GM13976 (cell line): Measurements from ENCODE around the gene CLOCK.

Experiments used
- DNase-seq: peaks from one replicate; pipeline ENCODE4 v3.0.0; 2012; ENCODE audit warnings: low spot score
- in situ Hi-C: fragments of 300-500 bp; cut with MboI; formaldehyde crosslinking; loops from one replicate; pipeline ENCODE4 v1.12.0; 2022; ENCODE audit warnings: low sequenced_read_pairs, mixed read lengths, inconsistent platforms; ENCODE audit not compliant: unreplicated experiment
- TF ChIP-seq, protein P1 (sequence below): IDR thresholded peaks from 2 replicates; pipeline ENCODE4 v1.5.1; 2012; ENCODE audit warnings: borderline replicate concordance, mild to moderate bottlenecking; ENCODE audit not compliant: insufficient read depth; ENCODE audit errors: extremely low read depth, missing control alignments, control extremely low read depth

CLOCK gene

DNA sequence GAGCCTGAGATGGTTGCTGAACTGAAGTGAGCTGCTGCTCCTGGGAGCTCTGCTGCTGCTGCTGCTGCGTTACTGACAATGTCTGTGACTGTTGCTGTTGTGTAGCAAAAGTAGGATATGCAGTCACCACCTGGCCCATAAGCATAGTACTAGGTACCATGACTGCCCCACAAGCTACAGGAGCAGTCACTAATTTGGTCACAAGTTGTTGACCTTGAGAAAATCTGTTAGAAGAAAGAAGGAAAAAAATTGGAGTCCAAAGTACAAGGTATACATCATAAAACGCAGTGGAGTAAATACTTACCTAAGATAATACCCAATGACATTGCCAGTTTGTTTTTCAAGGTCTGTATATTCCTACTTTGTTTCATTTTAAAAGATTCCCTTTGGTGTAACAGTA is 108.4 kb downstream of the CLOCK start:
- TF ChIP-seq, protein P1, sequence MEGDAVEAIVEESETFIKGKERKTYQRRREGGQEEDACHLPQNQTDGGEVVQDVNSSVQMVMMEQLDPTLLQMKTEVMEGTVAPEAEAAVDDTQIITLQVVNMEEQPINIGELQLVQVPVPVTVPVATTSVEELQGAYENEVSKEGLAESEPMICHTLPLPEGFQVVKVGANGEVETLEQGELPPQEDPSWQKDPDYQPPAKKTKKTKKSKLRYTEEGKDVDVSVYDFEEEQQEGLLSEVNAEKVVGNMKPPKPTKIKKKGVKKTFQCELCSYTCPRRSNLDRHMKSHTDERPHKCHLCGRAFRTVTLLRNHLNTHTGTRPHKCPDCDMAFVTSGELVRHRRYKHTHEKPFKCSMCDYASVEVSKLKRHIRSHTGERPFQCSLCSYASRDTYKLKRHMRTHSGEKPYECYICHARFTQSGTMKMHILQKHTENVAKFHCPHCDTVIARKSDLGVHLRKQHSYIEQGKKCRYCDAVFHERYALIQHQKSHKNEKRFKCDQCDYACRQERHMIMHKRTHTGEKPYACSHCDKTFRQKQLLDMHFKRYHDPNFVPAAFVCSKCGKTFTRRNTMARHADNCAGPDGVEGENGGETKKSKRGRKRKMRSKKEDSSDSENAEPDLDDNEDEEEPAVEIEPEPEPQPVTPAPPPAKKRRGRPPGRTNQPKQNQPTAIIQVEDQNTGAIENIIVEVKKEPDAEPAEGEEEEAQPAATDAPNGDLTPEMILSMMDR: no peak
- no peak for DNase-seq
- in situ Hi-C loops: no loop called here

DNA sequence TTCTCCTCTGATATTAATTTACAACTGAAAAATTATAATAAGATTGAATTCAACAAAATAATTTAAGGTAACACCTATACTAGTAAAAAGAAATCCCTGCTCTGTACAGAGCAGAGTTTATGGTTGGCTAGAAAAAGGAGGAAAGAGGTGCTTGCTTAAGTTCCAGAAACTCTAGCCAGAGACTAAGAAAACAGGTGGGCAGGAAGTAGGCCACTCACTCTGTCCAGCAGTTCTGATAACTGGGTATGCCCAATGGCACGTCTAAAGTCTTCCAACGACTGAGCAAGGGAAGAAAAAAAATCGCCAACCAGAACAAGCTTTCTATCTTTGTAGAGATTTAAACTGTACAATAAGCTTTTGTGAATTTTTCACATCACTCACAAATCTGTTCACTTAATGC is 108.9 kb downstream of the CLOCK start:
- in situ Hi-C loops: no loop called here
- DNase-seq: no peak
- TF ChIP-seq, protein P1: no peak

DNA sequence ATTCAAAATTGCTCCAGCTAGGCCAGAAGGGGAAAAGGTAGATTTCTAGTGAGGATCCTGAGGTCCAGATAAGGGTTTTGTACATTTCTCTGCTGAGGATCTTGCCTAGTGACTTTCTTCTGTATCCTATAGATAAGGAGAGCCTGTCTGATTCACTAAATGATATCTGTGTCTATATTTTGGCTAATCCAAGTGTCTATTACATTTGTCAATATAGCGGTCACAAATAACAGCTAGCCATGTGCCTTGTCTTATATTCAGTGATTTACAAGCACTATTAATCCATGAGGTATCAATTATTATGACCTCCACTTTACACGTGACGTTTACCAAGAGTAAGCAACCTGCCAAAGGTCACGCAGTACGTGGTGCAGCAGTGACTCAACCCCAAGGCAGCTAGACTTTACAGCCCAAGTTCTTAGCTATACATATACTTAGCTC is 109.3 kb downstream of the CLOCK start:
- in situ Hi-C loops: no loop called here
- TF ChIP-seq, protein P1: no peak
- DNase-seq: no peak

DNA sequence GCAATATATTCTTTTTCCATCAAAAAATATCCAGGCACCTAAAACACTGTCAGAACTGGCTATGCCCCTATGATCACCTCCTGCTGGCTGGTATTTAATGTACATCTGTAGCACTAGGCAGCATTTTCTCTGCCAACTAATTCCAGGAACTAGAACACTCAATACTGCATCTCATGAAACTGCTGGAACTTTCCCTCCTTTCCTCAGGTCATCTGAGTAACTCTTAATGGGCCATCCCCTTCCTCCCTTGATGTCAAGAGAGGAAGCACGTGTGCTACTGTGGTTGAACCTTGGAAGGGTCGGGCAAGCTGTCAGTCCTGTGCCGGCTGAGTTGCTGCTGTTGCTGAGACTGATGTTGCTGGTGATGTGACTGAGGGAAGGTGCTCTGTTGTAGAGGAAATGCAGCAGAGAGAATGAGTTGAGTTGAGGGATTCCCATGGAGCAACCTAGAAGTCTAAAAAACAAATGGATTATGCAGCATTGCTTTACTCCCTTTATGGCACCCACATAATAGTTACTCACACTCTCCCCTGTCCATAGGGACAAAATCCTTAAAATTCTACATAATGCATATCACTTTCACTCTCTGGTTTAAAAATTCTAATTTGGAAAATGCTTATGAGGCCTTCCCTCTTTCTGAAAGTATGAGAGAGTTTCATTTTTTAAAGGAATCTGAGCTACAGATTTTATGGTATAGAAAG is 111.4 kb downstream of the CLOCK start:
- TF ChIP-seq, protein P1: no peak
- in situ Hi-C loops: no loop called here
- DNase-seq: no peak

DNA sequence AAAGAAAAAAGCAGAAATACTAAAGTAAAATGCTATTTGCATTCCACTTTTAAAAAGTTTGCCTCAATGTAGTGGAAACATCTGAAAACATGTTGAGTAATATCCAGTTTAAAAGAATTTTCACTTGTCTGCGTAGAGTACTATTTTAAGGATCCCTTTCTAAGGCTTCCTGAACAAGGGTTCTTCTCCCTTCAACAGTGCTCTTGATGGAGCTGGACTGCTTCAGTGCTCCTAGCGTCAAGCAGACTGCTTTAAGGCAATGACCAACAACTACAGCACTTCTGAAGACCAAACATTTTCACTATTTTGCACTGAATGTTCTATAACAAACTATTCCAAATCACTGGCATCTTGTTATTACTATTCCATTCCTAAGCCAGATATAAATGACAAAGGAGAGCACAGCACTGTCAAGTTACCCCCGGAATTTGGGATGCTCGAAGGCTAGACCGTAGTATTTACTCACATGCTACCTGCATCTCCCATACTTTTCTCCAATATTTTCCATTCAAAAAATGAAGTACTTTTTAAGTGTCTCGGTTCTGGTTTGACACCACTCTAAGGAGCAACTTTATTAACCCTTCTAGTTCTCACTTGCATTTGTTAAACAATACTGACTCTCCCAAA is 114.9 kb downstream of the CLOCK start:
- TF ChIP-seq, protein P1: no peak
- no peak for DNase-seq
- in situ Hi-C loops: no loop called here

DNA sequence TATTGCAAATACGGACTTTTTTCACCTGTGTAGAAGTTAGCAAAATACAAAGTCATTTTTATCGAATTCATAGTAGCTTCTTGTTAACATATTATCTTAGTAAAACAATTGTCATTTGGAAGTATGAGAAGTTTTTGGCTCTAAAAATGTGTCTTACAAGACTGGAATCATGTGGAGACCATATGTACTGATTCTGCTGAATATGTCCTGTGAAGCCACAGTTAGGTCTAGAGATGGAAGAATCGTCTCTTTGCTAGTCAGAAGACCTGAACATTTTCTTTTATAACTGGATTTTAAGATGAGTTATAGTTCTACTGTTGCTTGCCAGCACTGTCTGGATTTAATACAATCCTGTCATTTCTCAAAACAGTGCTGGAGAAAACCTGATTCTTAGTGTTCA is 121.9 kb downstream of the CLOCK start:
- TF ChIP-seq, protein P1: no peak
- no peak for DNase-seq
- in situ Hi-C loops: no loop called here

DNA sequence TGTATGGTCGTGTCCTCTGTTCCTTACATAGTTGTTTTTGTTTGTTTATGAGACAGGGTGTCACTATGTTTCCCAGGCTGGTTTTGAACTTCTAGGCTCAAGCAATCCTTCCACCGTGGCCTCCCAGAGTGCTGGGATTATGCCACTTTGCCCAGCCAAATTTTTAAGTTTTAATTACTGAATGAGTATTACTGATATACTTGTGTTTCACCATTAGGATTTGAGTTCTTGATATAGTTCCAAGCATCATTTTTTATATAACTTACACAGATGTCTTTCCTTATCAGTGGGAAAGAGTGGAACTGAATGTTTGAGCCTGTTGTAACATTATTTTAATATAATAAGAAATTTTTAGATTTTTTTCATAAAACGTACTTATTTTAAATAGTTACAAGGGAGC is 130.5 kb downstream of the CLOCK start:
- DNase-seq: no peak
- TF ChIP-seq, protein P1: no peak
- in situ Hi-C loops: no loop called here
